22Rv1 (cell line): ENCODE measurements around the gene FIBCD1.

Experiments used
- H3K27ac ChIP-seq: fragments of 450-650 bp; 2 replicates; pipeline ENCODE4 v1.5.1; 2017
- ZFX ChIP-seq: fragments of 450-650 bp; IDR thresholded peaks from 2 replicates; pipeline ENCODE4 v1.6.1; 2017; ENCODE audit warnings: antibody characterized with exemption, borderline replicate concordance
- TF ChIP-seq, protein P1 (sequence below): fragments of 450-650 bp; IDR thresholded peaks from 2 replicates; pipeline ENCODE4 v1.5.1; 2017; ENCODE audit warnings: mild to moderate bottlenecking

FIBCD1 gene

GRCh38 chr9:130980526-130980925 lies 41.5 kb upstream of the FIBCD1 start:
- H3K27ac ChIP-seq = no peak overlapping the region
- TF ChIP-seq ZFX = no peak
- TF ChIP-seq, protein P1, sequence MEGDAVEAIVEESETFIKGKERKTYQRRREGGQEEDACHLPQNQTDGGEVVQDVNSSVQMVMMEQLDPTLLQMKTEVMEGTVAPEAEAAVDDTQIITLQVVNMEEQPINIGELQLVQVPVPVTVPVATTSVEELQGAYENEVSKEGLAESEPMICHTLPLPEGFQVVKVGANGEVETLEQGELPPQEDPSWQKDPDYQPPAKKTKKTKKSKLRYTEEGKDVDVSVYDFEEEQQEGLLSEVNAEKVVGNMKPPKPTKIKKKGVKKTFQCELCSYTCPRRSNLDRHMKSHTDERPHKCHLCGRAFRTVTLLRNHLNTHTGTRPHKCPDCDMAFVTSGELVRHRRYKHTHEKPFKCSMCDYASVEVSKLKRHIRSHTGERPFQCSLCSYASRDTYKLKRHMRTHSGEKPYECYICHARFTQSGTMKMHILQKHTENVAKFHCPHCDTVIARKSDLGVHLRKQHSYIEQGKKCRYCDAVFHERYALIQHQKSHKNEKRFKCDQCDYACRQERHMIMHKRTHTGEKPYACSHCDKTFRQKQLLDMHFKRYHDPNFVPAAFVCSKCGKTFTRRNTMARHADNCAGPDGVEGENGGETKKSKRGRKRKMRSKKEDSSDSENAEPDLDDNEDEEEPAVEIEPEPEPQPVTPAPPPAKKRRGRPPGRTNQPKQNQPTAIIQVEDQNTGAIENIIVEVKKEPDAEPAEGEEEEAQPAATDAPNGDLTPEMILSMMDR = no peak

- H3K27ac ChIP-seq = no peak overlapping the region
- TF ChIP-seq, protein P1 = no peak
- no peak for TF ChIP-seq ZFX
Measured at GRCh38 chr9:130979591-130980385, 40.7 kb upstream of the FIBCD1 start.

- no peak overlapping the region for H3K27ac ChIP-seq
- TF ChIP-seq ZFX = no peak
- TF ChIP-seq, protein P1 = no peak
Measured at GRCh38 chr9:130977811-130978221, 38.8 kb upstream of the FIBCD1 start.

- no peak overlapping the region for H3K27ac ChIP-seq
- TF ChIP-seq, protein P1 = no peak
- no peak for TF ChIP-seq ZFX
Measured at GRCh38 chr9:130975932-130976841, 37.1 kb upstream of the FIBCD1 start.

- TF ChIP-seq ZFX = no peak
- TF ChIP-seq, protein P1 = no peak
- H3K27ac ChIP-seq = no peak overlapping the region
Measured at GRCh38 chr9:130975156-130975555, 36.1 kb upstream of the FIBCD1 start.

DNA sequence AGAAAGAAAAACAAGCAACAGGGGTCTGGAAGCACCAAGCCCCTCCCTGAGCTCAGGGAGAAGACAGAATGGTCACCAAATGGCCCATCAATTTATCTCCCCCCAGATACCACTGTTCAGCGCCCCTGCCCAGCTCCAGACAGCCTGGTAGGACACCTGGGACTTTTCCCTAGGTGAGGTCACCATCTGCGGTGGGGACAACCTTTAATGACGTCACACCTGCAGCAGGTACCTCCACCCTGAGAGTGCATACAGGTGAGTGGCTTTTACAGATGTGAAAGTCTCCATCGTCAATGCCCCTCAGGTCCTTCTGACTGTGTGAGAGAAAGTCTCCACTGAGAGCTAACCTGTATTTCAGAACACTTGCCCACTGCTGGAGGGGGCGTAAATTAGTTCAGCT lies 35.6 kb upstream of the FIBCD1 start:
- TF ChIP-seq, protein P1 = no peak
- TF ChIP-seq ZFX = no peak
- no peak overlapping the region for H3K27ac ChIP-seq
